Vagina (tissue), 2 donors: ENCODE measurements around the gene BLACAT1.

Experiments used
- CTCF ChIP-seq, 3 experiments: fragments of 450-650 bp in 2 of 3; fragments of 200-600 bp in 1 of 3; sonication (generic) in 1 of 3; IDR thresholded peaks; one replicate each; pipeline ENCODE4 v1.5.1; 2017 to 2019; ENCODE audit warnings: antibody characterized with exemption in 3 of 3, mild to moderate bottlenecking in 2 of 3, moderate library complexity in 2 of 3
- POLR2A ChIP-seq, 2 donors: fragments of 450-650 bp; IDR thresholded peaks; one replicate each; pipeline ENCODE4 v1.6.1; 2017; ENCODE audit warnings: antibody characterized with exemption in 2 of 2, mild to moderate bottlenecking in 2 of 2, moderate library complexity in 2 of 2
- POLR2AphosphoS5 ChIP-seq, 2 donors: sonication (generic); formaldehyde crosslinking; IDR thresholded peaks; one replicate each; pipeline ENCODE4 v1.9.0; 2017; ENCODE audit warnings: antibody characterized with exemption in 2 of 2, mild to moderate bottlenecking in 2 of 2, low read depth in 1 of 2; ENCODE audit not compliant: insufficient read depth in 1 of 2

- TF ChIP-seq CTCF (IDR thresholded peaks at IDR 0.05) (no peak), POLR2AphosphoS5 (IDR thresholded peaks at IDR 0.05; ENCODE audit: insufficient read depth in 1 of 2, low read depth in 1 of 2) (no peak), POLR2A (IDR thresholded peaks at IDR 0.05) (no peak)
Measured at GRCh38 chr1:205470131-205470530, 14.3 kb upstream of the BLACAT1 start.
